Myocyte (in vitro differentiated cells): ENCODE measurements around the gene ZBTB7C. TPM values are rescaled to one million over a fixed set of nuclear protein-coding genes. Genes with fewer than 3 reads are reported as not detected.
"Not testable (repeated sequence)": the region's sequence is repeated elsewhere in the genome, so short reads cannot be mapped to it uniquely, and the experiment has no call there.

Experiments
- DNase-seq: peaks from one replicate; pipeline ENCODE4 v3.0.0-alpha.2; 2012; ENCODE audit warnings: low read depth
- total RNA-seq: library from RNA; depleted of rRNA; stranded (reverse); fragments of >200 nt; gene quantifications from 2 replicates; pipeline ENCODE4 v1.2.3, GENCODE V29; 2014

Gene ZBTB7C
- total RNA-seq, 1 donor from 2014 or later, result 16.4 TPM

DNA sequence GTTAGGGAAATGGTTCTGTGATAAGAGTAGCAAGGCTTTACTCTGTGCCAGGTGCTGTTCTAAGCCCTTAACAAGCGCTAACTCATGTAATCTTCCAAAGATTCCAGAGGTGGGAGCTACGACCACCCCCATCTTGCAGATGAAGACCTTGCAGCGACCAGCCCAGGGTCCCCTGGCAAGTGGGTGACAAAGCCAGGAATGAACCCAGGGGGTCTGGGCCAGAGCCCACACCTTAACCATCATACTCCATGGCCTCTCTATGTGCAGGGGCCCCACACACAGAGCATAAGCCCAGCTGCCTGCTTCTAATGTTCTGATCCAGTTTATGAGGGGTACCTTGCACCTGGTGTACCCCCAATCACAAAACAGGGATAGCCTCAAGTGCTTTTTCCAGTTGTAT, 105.3 kb downstream of the ZBTB7C start:
- DNase-seq, result no peak

DNA sequence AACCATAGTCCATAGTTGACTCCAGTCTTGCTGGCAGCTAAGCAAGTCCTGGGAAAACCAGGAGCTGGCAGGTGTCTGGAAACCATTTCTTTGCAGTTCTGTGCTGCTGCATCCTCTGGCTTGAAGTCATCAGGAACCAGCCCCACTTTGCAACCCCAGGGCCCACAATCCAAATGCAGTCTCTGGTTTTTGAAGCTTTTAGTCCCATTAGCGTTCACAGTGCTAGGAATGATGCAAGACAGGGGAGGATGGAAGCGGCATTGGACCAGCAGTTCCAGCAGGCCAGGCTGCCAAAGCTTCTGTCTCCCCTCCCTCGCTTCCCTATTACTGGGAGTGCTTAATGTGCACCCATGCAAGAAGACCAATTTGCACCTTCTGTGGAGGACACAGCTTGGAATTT, 106.4 kb downstream of the ZBTB7C start:
- DNase-seq, result no peak

DNA sequence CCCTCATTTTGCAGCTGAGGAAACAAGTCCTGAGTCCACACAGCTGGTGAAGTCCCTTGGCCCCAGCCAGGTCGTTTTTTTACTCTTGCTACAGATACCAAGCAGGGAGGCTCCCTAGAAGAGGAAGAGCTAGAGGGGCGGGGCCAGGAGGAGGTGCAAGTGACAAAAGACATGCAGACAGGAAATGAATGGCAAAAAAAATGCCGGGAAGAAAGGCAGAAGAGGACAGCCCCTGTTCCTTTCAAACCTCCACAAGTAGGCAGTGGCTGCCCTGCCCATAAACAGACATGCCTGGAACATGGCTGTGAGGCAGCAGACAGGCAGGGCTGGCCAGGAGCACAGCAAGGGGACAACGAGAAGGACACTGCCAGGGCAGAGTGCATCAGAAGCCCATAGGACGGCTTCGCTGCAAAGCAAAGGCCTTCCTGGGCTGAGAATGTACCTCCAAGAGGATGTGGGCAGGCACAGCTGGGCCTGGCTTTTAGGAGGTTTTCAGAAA, 108.7 kb downstream of the ZBTB7C start:
- no peak for DNase-seq

DNA sequence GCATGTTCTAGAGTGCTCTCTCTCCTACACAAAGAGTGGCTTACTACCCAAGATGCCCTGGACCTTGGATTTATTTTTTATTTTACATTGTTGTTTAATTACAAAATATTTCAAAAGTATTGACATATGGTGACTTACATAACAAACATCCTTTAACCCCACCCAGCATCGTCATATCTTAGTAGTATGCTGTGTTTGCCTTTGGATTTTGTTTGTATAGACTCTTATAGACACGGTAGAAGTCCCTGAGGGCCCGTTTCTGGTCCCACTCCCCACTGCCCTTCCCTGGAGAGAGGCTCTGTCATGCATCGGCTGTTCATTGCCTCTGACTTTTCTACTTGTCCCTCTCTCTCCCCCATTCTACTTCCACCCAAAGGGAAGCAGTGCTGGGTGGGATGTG, 112.0 kb downstream of the ZBTB7C start:
- DNase-seq, result no peak

DNA sequence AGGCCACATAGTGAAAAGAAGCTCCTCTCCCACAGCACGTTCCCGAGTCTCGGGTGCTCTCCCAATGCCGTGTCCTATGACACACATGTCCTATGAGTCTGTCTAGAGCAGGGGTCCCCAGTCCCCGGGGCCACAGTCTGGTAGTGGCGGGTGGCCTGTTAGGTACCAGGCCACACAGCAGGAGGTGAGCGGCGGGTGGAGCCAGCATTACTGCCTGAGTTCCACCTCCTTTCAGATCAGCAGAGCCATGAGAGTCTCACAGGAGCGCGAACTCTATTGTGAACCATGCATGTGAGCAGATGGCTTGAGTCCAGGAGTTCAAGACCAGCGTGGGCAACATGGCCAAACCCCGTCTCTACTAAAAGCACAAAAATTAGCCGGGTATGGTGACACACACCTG, 112.6 kb downstream of the ZBTB7C start:
- DNase-seq, result no peak

DNA sequence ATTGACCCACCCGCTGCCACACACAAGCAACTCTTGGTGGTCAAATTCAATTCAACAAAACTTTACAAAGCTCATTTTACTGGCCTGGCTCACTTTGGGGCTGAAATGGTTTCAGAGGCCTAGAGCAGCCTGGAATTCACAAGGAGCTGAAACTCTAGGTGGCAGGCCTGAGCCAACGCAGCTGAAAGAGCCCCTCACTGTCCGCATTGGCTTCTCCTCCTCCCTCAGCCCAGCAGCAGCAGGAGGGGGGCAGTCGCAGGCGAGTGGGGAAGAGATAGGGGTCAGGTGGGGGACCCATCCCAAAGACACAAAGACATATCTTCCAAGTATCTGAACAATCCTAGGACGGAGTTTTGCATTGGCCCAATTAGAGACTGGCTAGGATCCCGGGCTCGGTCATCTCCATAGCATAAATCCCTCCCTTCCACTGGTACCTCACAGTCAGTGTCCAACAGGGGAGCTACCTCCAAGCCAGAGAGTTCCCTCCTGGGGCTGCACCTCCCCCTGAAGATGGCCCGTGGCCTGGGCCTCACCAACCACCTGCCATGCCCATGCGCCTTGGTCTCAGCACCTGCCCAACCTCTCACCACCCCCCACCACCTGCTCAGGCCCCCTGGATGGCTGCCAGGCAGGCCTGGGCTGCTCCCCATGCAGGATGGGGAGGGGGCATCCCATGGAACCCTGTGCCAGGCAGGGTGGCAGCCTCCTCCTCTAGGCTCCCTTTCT, 113.4 kb downstream of the ZBTB7C start:
- peak; percentile 67 for DNase-seq

DNA sequence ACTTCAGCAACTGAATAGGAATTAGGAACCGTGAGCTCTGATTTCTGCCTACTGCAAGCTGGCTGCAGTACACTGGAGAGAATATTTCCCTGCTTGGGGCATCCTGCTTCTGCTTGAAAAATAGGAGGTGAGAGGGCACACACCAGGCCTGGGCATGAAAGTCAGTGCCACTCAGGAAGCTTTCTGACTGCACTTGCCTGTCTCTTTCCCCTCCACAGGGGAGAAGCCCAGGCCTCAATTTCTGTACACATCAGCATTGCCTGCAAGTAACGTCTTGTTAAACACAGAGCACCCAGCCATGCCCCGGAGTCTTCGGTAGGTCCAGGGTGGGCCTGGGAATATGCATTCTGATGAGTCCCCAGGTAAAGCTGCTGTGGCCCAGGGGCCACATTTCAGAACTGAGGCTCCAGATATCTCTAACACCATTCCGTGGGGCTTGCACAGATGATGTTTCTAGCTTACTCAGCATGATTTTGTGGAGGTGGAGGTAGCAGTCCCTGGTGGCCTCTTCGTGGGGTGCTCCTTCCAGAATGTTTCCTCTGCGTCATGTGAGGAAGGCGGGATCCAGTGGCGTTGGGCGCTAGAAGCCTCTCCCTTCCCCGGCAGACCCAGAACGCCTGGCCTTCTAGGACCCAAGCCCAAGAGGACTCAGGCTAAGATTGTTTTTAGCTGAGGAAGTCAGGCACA, 114.1 kb downstream of the ZBTB7C start:
- DNase-seq, result no peak

DNA sequence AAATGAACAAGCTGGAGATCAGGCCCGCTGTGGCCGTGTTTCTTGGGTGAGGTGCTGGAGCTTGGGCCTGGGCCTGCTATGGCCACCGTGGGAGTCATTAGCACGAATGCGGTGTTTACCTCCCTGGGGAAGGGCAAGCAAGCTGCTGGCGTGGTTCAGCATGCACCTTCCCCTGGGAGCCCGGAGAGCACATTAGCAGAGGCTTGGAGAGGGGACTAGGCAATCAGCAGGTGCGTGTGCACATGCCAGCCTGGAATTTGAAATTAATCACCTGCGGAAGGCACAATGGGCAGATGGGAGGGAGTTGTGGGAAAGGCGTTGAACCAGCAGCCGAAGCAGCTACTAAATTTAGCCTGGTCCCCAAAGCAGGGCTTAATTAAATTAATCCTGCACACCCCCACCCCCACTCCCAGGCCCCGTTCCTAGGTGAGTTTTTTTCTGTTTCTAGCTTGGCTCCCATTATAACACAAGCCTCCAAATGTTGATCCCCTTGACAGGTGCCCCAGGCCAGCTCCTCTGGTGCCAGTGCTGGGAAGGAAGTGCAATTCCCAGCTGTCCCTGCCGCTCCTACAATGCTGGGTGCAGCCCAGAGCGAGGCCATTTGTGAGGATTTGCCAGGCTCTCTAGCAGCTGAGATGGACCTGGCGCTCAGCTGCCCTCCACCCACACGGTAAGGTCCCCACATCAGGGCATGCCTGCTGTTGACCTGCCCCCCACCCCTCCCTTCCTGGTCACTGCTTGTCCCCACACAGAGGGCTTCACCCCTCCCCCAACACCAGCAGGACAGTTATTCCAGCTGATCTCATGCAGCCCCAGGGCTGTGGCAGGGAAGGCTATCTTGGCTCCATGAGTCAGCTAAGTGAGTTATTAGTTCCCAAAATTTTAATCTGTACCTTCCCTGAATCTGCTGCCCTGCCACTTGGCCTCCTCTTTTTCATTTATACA, 115.0 kb downstream of the ZBTB7C start:
- DNase-seq, result peak; percentile 99

DNA sequence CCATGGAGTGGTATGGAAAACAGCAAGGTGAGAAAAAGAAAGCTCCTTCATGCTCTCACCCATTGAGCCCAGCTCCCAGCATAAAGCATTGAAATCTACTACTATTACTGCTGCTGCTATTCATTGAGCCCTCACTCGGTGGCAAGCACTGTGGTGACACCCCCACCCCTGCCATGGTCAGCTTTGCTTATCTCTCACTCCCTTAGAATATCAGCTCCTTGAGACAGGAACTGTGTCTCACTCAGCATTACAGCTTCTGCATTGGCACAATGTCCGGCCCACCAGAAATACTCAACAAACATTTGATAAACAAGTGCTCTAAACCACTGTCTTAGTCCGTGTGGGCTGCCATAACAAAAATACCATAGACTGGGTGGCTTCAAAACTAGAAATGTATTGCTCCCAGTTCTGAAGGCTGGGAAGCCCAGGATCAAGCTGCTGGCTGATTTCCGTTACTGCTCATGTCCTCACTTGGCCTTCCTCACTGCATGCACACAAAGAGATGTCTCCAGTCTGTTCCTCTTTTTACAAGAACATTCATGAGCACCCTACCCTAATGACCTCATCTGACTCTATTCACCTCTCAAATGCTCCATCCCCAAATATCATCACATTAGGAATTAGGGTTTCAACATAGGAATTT, 116.3 kb downstream of the ZBTB7C start:
- DNase-seq, result no peak

DNA sequence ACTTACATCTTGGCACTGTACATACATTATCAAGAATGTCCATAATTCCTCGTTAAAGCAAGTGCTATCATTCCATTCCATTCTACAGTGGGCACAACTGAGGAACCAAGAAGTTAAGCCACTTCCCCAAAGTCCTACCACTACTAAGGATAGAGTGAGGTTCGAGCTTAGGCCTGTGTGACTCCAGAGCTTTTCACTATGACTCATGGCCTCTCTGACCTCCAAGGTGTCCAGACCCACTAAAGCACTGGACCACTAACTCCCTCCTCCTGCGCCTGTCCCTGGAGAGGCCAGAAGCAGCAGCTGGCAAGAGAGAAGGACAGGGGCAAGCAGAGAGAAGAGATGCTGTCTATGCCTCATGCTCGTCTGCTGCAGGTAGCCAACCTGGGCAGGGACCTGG, 117.0 kb downstream of the ZBTB7C start:
- DNase-seq, result peak; percentile 62

DNA sequence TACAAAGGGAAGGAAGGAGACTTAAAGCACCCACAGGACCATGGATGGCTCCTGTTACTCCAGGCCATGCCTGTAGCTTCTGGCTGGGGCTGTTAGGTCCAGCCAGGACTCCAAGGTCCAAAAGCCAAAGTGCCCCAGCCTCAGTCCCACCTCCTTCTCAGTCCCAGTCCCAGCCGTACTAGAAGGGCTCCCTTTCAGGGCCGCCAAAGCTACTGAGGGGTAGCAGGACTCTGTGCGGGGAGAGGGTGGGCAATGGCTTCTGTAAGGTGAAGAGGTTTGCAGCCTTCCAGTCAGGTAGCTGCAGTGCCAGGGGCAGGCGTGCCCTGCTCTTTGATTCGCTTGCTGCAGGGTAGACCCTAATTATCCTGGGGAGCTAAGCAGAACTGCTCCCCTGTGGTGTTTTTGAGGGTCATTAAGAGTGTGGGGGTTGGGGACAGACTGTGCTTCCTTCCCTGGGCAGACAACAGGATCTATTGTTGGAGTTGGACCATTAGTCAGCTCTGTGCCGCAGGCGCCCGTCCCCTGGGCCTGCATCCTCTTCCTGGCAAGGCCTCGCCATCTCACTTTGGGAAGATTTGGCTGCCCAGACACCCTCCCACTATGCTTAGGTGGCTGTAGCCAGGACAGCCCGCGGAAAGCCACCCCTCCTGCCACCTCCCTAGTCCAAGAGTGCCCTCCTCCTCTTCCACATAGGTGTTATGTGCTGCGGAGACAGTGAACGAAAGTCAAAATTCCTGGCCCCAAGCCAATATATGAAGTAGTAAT, 118.8 kb downstream of the ZBTB7C start:
- DNase-seq, result no peak

DNA sequence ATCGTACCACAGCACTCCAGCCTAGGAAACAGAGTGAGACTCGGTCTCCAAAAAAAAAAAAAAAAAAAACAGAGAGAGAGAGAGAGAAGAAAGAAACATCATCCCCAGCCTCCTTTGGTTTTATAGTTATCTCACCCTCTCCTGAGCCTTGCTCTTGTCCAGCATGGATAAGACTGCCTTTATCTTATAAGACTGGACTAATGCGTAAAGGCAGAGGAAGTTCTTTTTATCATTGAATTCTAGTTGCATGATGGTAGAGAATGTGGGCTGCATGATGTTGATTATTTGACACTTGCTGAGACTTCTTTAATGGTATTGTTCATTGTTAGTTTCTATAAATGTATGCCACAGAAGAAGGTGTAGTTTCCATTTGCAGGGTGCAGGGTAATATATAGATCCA, 124.4 kb downstream of the ZBTB7C start:
- DNase-seq, result no peak

DNA sequence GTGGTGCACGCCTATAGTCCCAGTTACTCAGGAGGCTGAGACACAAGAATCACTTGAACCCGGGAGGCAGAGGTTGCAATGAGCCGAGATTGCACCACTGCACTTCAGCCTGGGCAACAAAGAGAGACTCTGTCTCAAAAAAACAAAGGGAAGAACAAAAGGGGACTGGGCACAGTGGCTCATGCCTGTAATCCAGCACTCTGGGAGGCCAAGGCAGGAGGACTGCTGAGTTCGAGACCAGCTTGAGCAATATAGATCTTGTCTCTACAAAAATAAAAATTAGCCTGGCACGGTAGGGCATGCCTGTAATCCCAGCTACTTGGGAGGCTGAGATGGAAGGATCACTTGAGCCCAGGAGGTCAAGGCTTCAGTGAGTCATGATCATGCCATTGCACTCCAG, 125.2 kb downstream of the ZBTB7C start:
- not testable (repeated sequence) for DNase-seq

DNA sequence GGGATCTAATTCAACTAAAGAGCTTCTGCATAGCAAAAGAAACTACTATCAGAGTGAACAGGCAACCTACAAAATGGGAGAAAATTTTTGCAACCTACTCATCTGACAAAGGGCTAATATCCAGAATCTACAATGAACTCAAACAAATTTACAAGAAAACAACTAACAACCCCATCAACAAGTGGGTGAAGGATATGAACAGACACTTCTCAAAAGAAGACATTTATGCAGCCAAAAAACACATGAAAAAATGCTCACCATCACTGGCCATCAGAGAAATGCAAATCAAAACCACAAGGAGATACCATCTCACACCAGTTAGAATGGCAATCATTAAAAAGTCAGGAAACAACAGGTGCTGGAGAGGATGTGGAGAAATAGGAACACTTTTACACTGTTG, 127.7 kb downstream of the ZBTB7C start:
- DNase-seq, result not testable (repeated sequence)

DNA sequence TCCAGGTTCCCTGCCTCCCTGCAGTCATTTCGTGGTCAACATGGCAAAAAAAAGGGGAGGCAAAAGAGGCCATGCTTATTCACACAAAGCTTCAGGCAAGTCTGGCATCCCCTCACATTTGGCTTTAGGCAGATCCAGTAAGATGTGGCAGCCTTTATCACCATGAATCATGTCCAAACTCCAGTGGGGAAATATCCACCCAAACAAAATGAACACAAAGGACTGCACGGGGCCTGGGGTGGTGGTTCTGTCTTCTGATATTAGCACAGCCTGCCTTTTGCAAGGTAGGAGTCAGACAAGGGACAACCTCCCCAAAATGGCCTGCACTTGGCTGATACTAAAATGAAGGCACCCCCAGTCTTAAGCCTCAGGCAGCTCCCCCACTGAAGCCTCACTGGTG, 129.9 kb downstream of the ZBTB7C start:
- DNase-seq, result no peak

DNA sequence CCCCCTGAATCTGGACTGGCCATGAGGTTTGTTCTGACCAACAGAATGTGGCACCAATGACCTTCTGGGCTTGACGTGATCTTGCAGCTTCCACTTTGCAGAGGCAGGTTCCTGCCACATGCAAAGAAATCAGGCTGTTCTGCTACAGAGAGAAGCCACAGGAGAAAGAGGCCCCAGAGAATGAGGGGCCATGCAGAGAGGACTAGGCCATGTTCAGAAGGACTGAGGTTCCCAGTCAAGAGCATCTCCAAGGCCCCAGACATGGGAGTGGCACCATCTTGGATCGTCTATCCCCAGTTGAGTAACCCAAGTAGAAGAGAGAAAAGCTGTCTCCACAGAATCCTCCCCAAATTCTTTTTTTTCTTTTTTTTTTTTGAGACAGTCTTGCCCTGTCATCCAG, 131.1 kb downstream of the ZBTB7C start:
- DNase-seq, result no peak

DNA sequence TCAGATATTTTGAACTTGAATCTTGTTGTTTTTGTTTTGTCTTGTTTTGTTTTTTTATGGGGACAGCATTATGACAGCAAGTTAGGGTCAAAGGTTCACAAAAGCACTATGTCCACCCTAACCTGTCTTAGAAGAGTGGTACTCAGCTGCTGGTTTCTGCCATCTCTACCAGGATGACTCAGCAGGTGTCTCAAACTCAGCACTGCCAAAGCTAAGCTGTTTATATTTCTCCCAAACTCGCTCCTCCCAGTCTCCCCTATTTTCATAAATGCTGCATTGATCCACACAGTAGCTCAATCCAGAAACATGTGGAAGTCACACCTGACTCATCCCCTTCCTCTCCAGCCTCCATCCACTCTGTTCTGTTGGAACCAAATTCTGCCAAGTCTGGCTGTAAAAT, 134.9 kb downstream of the ZBTB7C start:
- no peak for DNase-seq

DNA sequence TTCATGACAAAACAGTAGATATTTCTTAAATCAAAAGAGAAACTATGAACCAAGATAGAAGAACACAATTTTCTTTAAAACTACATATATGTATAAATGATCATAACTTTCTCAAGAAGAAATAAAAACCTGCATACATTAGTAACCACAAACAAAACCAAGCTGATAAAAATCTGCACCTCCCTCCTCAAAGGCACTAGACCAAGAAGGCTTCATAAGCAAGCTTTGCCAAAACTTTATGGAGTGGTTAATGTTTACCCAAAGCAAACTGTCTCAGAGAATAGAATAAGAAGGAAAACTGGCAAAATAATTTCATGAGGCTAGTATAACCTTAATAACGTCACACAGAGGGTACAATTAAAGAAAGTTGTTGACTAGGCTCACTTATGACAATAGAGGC, 138.3 kb downstream of the ZBTB7C start:
- DNase-seq, result no peak

DNA sequence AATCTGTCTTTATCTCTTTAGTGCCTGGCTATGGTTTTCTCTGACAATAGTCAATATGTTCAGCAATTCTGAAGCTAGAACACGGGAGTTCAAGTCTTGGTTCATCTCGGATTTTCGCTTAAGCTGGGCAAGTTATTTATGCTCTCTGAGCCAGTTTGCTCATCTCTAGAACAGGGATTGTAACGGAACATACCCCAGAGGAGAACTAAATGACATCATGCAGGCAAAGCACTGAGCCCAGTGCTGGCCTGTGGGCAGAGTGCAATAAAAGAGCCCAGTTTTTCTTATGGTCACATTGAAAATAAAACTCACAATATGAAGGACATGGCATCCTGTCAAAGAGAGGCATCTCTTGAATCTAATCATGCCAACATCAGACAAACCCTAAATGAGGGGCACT, 143.9 kb downstream of the ZBTB7C start:
- no peak for DNase-seq
